ENCODE data around the gene AGTRAP. TPM values are rescaled to one million over a fixed set of nuclear protein-coding genes. Genes with fewer than 3 reads are reported as not detected.

AGTRAP gene
- total and polyA plus RNA-seq, 2 of the 4 experiments (the other 2 are of a cell fraction): 21.5 to 57.7 TPM

- no TSS peak for BruUV-seq (replicated peaks)
- POLR2A ChIA-PET (ENCODE audit: unreplicated experiment): no interaction called here
Observed at GRCh38 chr1:11753555-11754208, 17.7 kb downstream of the AGTRAP start.

More at GRCh38 chr1:11753555-11754208, 17.7 kb downstream of the AGTRAP start:
- Histone ChIP-seq H4K5ac (ENCODE audit: low read depth, low read length) (no peak overlapping the region), H4K91ac (ENCODE audit: insufficient read depth, low read depth, low read length) (no peak overlapping the region), H3K27me3 (ENCODE audit: control insufficient read depth, insufficient read depth, low read length) (peaks cover 8% of the 10 kb centered on the region), H2BK15ac (ENCODE audit: low read depth, low read length) (no peak overlapping the region), H3K14ac (replicated peaks; ENCODE audit: low read depth, low read length) (no peak overlapping the region), H3K23ac (ENCODE audit: low read depth, low read length) (no peak overlapping the region), H2BK20ac (ENCODE audit: low read depth, low read length) (no peak overlapping the region), H3K4me3 (ENCODE audit: insufficient read depth, low read depth, low read length) (no peak overlapping the region), H3K18ac (ENCODE audit: low read depth, low read length) (no peak overlapping the region), H3K4ac (ENCODE audit: low read depth, low read length) (no peak overlapping the region), H2AK5ac (ENCODE audit: low read depth, low read length) (no peak overlapping the region), H3K4me2 (ENCODE audit: low read depth, low read length) (no peak overlapping the region), H2BK120ac (ENCODE audit: low read depth, low read length) (no peak overlapping the region), H4K20me1 (ENCODE audit: insufficient read depth, low read length) (no peaks in the 10 kb centered on the region), H3K56ac (ENCODE audit: extremely low read depth, insufficient read depth, low read length) (no peak overlapping the region), H3K79me1 (ENCODE audit: low read depth in 1 of 2, low read length in 2 of 2) (no peaks in the 10 kb centered on the region), H2BK5ac (ENCODE audit: low read depth, low read length, poor library complexity, severe bottlenecking) (no peak overlapping the region), H2AK9ac (replicated peaks; ENCODE audit: low read depth, low read length, poor library complexity) (peak overlapping the region; percentile 24), H3K36me3 (ENCODE audit: control insufficient read depth, insufficient read depth, low read length) (peaks cover 16% of the 10 kb centered on the region), H4K8ac (ENCODE audit: low read depth in 2 of 2, low read length in 2 of 2) (no peak overlapping the region), H3K9me3 (ENCODE audit: control insufficient read depth, insufficient read depth, low read length) (0 out of 2 replicates have a peak, but pooled peaks cover 2% of the 10 kb centered on the region), H3K4me1 (ENCODE audit: control insufficient read depth, insufficient read depth, low read length) (no peaks in the 10 kb centered on the region), H3K9ac (ENCODE audit: low read depth, low read length) (no peak overlapping the region), H2AFZ (replicated peaks; ENCODE audit: low read length, poor library complexity) (no peak overlapping the region), H3K9me1 (ENCODE audit: insufficient read depth, low read length) (no peaks in the 10 kb centered on the region), H3K27ac (ENCODE audit: insufficient read depth, low read length) (no peak overlapping the region)
- DNase-seq: no peak
- 14% methylated on average over 1 of the region's 7 CpGs; no CpG with 5 or more reads in 1 of the 2 experiments for WGBS, 2 experiments (ENCODE audit: extremely low coverage in 2 of 2, insufficient read length in 1 of 2)
- TF ChIP-seq BHLHE40 (IDR thresholded peaks at IDR 0.05; ENCODE audit: low read depth, low read length) (no peak), ELK1 (IDR thresholded peaks at IDR 0.05; ENCODE audit: borderline replicate concordance, low read depth, low read length) (no peak), NFE2L2 (IDR thresholded peaks at IDR 0.05; ENCODE audit: low read depth, low read length) (no peak), CHD1 (IDR thresholded peaks at IDR 0.05; ENCODE audit: low read depth, low read length) (no peak), CTCF (conservative IDR thresholded peaks at IDR 0.05; ENCODE audit: low read depth, low read length) (no peak), RAD21 (IDR thresholded peaks at IDR 0.05; ENCODE audit: low read length) (no peak), MAFK (IDR thresholded peaks at IDR 0.05; ENCODE audit: low read depth, low read length) (no peak), RFX5 (IDR thresholded peaks at IDR 0.05; ENCODE audit: low read depth, low read length) (no peak), MXI1 (IDR thresholded peaks at IDR 0.05; ENCODE audit: borderline replicate concordance, low read depth, low read length) (no peak), CEBPB (IDR thresholded peaks at IDR 0.05; ENCODE audit: low read depth, low read length) (no peak), FOS (IDR thresholded peaks at IDR 0.05; ENCODE audit: low read depth, low read length) (no peak), POLR2A (IDR thresholded peaks at IDR 0.05; ENCODE audit: low read depth, low read length) (no peak), SMC3 (IDR thresholded peaks at IDR 0.05; ENCODE audit: low read depth, low read length) (no peak)
- CTCF ChIA-PET: no interaction called here
- dilution Hi-C loops (cut with HindIII; ENCODE audit: low sequenced_read_pairs, unreplicated experiment): no loop called here
- in situ Hi-C loops (cut with MboI; ENCODE audit: low sequenced_read_pairs): no loop called here
- ATAC-seq (ENCODE audit: low read depth): peak; percentile 38
- intact Hi-C loops (cut with micrococcal nuclease): no loop called here

Data from IMR-90 (cell line).